ENCODE measurements around the gene SH3BP2.

SH3BP2 gene

DNA sequence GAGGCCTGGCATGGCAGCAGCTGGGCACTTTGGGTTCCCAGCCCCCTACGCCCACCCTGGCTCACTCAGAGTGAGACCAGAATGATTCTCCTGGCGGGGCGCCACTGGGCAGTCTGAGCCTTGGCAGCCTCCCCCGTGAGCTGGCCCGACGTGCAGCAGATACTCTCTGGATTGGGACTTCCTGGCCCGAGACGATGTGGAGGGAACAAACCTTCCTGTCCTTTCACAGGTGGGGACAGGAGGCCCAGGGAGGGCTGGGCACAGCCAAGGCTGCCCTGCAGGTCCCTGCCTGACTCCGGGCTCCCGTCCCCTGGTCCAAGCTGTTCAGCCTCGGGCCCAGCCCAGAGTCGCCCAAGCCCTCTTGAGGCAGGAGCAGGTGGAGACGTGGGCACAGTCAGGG lies 32.9 kb downstream of the SH3BP2 start:
- DNase-seq (ENCODE audit: low spot score) = no peak
- in situ Hi-C loops (cut with MboI; ENCODE audit: low pct_unique_long_range_greater_than_20kb, low sequenced_read_pairs, unreplicated experiment) = no loop called here
- TF ChIP-seq, protein P1, sequence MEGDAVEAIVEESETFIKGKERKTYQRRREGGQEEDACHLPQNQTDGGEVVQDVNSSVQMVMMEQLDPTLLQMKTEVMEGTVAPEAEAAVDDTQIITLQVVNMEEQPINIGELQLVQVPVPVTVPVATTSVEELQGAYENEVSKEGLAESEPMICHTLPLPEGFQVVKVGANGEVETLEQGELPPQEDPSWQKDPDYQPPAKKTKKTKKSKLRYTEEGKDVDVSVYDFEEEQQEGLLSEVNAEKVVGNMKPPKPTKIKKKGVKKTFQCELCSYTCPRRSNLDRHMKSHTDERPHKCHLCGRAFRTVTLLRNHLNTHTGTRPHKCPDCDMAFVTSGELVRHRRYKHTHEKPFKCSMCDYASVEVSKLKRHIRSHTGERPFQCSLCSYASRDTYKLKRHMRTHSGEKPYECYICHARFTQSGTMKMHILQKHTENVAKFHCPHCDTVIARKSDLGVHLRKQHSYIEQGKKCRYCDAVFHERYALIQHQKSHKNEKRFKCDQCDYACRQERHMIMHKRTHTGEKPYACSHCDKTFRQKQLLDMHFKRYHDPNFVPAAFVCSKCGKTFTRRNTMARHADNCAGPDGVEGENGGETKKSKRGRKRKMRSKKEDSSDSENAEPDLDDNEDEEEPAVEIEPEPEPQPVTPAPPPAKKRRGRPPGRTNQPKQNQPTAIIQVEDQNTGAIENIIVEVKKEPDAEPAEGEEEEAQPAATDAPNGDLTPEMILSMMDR (IDR thresholded peaks at IDR 0.05; ENCODE audit: extremely low read depth, insufficient read depth, missing control alignments) = no peak

DNA sequence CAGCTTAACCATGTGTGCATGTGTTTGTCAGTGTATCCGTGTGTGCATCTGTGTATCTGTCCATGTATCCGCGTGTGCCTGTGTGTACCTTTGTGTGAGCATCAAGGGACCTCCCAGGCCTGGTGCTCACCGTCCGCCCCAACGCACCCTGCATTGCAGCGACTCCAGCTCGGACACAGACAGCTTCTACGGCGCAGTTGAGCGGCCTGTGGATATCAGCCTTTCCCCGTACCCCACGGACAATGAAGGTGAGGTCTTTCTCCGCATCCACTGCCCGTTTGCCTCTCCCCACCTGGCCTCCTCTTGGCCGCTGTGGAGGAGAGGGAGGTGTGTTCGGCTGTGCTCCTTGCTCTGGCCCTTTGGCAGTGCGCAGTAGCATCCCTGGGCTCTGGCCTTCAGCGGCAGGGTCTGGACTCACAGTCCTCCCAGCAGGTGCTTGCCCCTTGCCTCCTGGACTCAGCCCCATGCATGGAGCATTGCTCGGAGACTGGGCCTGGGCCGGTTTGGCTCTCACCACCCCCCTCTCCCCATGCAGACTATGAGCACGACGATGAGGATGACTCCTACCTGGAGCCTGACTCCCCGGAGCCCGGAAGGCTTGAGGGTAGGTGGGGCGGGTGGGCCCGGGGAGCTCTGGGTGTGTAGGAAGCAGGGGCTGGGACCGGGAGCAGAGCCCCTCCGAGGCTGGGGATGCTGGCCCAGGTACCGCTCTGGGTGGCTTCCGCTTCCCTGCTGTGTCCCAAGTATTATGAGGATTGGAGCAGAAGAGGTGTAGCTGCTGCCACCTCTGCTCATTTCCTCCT lies 34.4 kb downstream of the SH3BP2 start:
- DNase-seq (ENCODE audit: low spot score) = no peak
- TF ChIP-seq, protein P1 (IDR thresholded peaks at IDR 0.05; ENCODE audit: extremely low read depth, insufficient read depth, missing control alignments) = no peak
- in situ Hi-C loops (cut with MboI; ENCODE audit: low pct_unique_long_range_greater_than_20kb, low sequenced_read_pairs, unreplicated experiment) = no loop called here

- in situ Hi-C loops (cut with MboI; ENCODE audit: low pct_unique_long_range_greater_than_20kb, low sequenced_read_pairs, unreplicated experiment) = no loop called here
- no peak for DNase-seq (ENCODE audit: low spot score)
- TF ChIP-seq, protein P1 (IDR thresholded peaks at IDR 0.05; ENCODE audit: extremely low read depth, insufficient read depth, missing control alignments) = no peak
Observed at GRCh38 chr4:2827874-2828751, 35.2 kb downstream of the SH3BP2 start.

DNA sequence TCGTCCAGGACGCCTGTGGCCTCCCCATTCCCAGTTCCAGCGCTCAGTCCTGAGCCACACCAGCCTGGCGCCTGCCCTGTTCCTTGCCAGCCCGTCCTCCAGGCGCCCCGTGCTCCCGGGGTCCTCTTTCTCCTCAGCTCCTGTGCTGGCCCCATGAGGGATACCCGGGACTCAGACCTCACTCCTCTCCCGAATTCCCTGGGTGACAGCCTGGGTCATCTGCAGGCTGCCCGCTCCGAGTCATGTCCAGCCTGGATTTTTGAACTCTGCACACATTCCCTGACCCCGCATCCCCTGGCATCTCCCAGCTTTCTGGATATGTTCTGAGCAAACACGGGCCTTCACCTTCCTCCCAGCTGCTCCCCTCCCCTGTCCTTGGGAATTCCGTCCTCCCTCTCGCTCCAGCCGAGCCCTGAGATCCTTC lies 35.9 kb downstream of the SH3BP2 start:
- no peak for DNase-seq (ENCODE audit: low spot score)
- in situ Hi-C loops (cut with MboI; ENCODE audit: low pct_unique_long_range_greater_than_20kb, low sequenced_read_pairs, unreplicated experiment) = no loop called here
- TF ChIP-seq, protein P1 (IDR thresholded peaks at IDR 0.05; ENCODE audit: extremely low read depth, insufficient read depth, missing control alignments) = no peak

- TF ChIP-seq, protein P1 (IDR thresholded peaks at IDR 0.05; ENCODE audit: extremely low read depth, insufficient read depth, missing control alignments) = no peak
- in situ Hi-C loops (cut with MboI; ENCODE audit: low pct_unique_long_range_greater_than_20kb, low sequenced_read_pairs, unreplicated experiment) = no loop called here
- DNase-seq (ENCODE audit: low spot score) = no peak
Observed at GRCh38 chr4:2829321-2829932, 36.5 kb downstream of the SH3BP2 start.

DNA sequence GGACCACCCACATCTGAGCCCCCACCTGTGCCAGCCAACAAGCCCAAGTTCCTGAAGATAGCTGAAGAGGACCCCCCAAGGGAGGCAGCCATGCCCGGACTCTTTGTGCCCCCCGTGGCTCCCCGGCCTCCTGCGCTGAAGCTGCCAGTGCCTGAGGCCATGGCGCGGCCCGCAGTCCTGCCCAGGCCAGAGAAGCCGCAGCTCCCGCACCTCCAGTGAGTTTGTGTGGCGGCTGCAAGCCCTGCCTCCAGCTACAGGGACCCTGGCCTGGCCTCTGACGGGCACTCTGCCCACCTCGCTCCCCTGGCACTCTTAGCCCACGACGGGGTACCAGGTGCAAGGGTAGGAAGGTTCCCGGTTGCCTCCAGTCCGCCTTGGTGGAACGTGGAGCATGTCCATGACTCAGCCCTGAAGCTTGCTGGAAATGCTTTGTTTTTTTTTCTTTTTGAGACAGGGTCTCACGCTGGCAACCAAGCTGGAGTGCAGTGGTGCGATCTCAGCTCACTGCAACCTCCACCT lies 37.1 kb downstream of the SH3BP2 start:
- in situ Hi-C loops (cut with MboI; ENCODE audit: low pct_unique_long_range_greater_than_20kb, low sequenced_read_pairs, unreplicated experiment) = no loop called here
- TF ChIP-seq, protein P1 (IDR thresholded peaks at IDR 0.05; ENCODE audit: extremely low read depth, insufficient read depth, missing control alignments) = no peak
- DNase-seq (ENCODE audit: low spot score) = no peak

Measured in GM13977 (cell line).